HepG2 (cell line): ENCODE data around the gene FBXO48. TPM values are rescaled to one million over a fixed set of nuclear protein-coding genes. Genes with fewer than 3 reads are reported as not detected.

Source experiments
- ATAC-seq: fragments of 200-7000 bp; cut with Tn5 transposase; 3 replicates; pipeline ENCODE4 v1.9.1; 2020; ENCODE audit warnings: mild to moderate bottlenecking, moderate library complexity
- BruUV-seq: library from RNA; stranded (reverse); fragments of 400-500 nt; replicated peaks from 2 replicates; lab custom pipeline; 2021; lab: Mats Ljungman, UMichigan
- CTCF ChIA-PET: fragments of 300-600 bp; formaldehyde crosslinking; extraction: SDS; loops from one replicate; lab custom pipeline; 2021; ENCODE audit warnings: low total read pairs, inconsistent platforms, low intra/inter-chr PET ratio; lab: Yijun Ruan, JAX
- POLR2A ChIA-PET: fragments of 350-600 bp; sonication (Branson Sonifier 250); formaldehyde crosslinking; loops from one replicate; lab custom pipeline; 2020; ENCODE audit warnings: antibody characterized with exemption, inconsistent platforms; lab: Yijun Ruan, JAX
- DNase-seq: peaks from one replicate; pipeline ENCODE4 v3.0.0-alpha.2; 2015; ENCODE audit warnings: low spot score
- FAIRE-seq: peaks from 3 replicates; lab custom pipeline; 2011; peaks lifted over from hg19 to GRCh38; lab: Jason Lieb, UNC
- H2AFZ ChIP-seq: one replicate; pipeline ENCODE4 v1.6.1; 2011; ENCODE audit warnings: low read length, inconsistent platforms
- H3K27ac ChIP-seq: fragments of 300-600 bp; 3 replicates; pipeline ENCODE4 v1.8.0; 2011; ENCODE audit warnings: mixed run types, mild to moderate bottlenecking, mixed read lengths, low read length, inconsistent platforms; ENCODE audit not compliant: insufficient read depth; ENCODE audit errors: extremely low read length
- H3K27me3 ChIP-seq, 2 experiments: fragments of 200-600 bp in 1 of 2; 2 replicates in 1 of 2; 3 replicates in 1 of 2; pipeline versions ENCODE4 v1.6.0 to v1.8.0; 2011; ENCODE audit warnings: low read length in 2 of 2, mild to moderate bottlenecking in 2 of 2, moderate library complexity in 2 of 2, inconsistent platforms in 1 of 2; ENCODE audit not compliant: insufficient read depth in 2 of 2, control insufficient read depth in 1 of 2
- H3K36me3 ChIP-seq, 2 experiments: fragments of 200-600 bp in 1 of 2; replicated peaks in 1 of 2; 2 replicates in 1 of 2; 3 replicates in 1 of 2; pipeline versions ENCODE4 v1.5.1 to v1.8.0; 2011; ENCODE audit warnings: low read length in 2 of 2, inconsistent platforms in 1 of 2; ENCODE audit not compliant: insufficient read depth in 2 of 2, control insufficient read depth in 1 of 2
- H3K4me1 ChIP-seq: 2 replicates; pipeline ENCODE4 v1.5.1; 2012; ENCODE audit warnings: low read length, inconsistent platforms; ENCODE audit not compliant: insufficient read depth
- H3K4me2 ChIP-seq: 2 replicates; pipeline ENCODE4 v1.6.0; 2011; ENCODE audit warnings: low read depth, low read length, inconsistent platforms
- H3K4me3 ChIP-seq, 3 experiments: fragments of 200-600 bp in 1 of 3; sonication (generic), shearing (Covaris generic) in 1 of 3; replicated peaks in 1 of 3; 2 replicates each; pipeline ENCODE4 v1.5.1; 2011 to 2016; ENCODE audit warnings: low read length in 3 of 3, inconsistent platforms in 2 of 3, low read depth in 2 of 3, mild to moderate bottlenecking in 2 of 3, control low read depth in 1 of 3, mixed read lengths in 1 of 3; ENCODE audit not compliant: insufficient read depth in 1 of 3
- H3K79me2 ChIP-seq: one replicate; pipeline ENCODE4 v1.6.1; 2011; ENCODE audit warnings: low read length, inconsistent platforms; ENCODE audit not compliant: insufficient read depth
- H3K9ac ChIP-seq: 2 replicates; pipeline ENCODE4 v1.6.0; 2011; ENCODE audit warnings: mild to moderate bottlenecking, low read depth, low read length, inconsistent platforms; ENCODE audit not compliant: insufficient read depth
- H3K9me3 ChIP-seq: 2 replicates; pipeline ENCODE4 v1.5.1; 2012; ENCODE audit warnings: mild to moderate bottlenecking, low read length
- H4K20me1 ChIP-seq: 2 replicates; pipeline ENCODE4 v1.6.0; 2011; ENCODE audit warnings: inconsistent platforms, mild to moderate bottlenecking, low read length, moderate library complexity; ENCODE audit not compliant: insufficient read depth
- GPN1 ChIP-seq: sonication (generic); formaldehyde crosslinking; IDR thresholded peaks from 2 replicates; pipeline ENCODE4 v1.5.1; 2020; ENCODE audit warnings: missing genetic modification reagents, borderline replicate concordance
- HOXD1 ChIP-seq: sonication (generic); formaldehyde crosslinking; IDR thresholded peaks from 2 replicates; pipeline ENCODE4 v1.5.0; 2020; ENCODE audit warnings: missing genetic modification reagents
- STAT5B ChIP-seq: sonication (generic); formaldehyde crosslinking; IDR thresholded peaks from 2 replicates; pipeline ENCODE4 v1.4.0; 2020; ENCODE audit warnings: missing genetic modification reagents
- ZNF230 ChIP-seq: sonication (generic); formaldehyde crosslinking; IDR thresholded peaks from 2 replicates; pipeline ENCODE4 v1.4.0; 2020; ENCODE audit warnings: mild to moderate bottlenecking, missing genetic modification reagents
- ZNF274 ChIP-seq: sonication (generic); formaldehyde crosslinking; IDR thresholded peaks from 2 replicates; pipeline ENCODE4 v1.5.1; 2020; ENCODE audit warnings: mild to moderate bottlenecking, missing genetic modification reagents
- ZNF547 ChIP-seq: sonication (generic); formaldehyde crosslinking; IDR thresholded peaks from 2 replicates; pipeline ENCODE4 v1.5.1; 2020; ENCODE audit warnings: mild to moderate bottlenecking, missing genetic modification reagents
- ZNF687 ChIP-seq: sonication (generic); formaldehyde crosslinking; IDR thresholded peaks from 2 replicates; pipeline ENCODE4 v1.5.1; 2020; ENCODE audit warnings: mild to moderate bottlenecking, missing genetic modification reagents, moderate library complexity
- WGBS: methylation state at CpG from one replicate; pipeline ENCODE4 v1.1.6; 2017; ENCODE audit warnings: low lambda C conversion rate; 5-methylcytosine and 5-hydroxymethylcytosine counted together
- in situ Hi-C: cut with HindIII; loops from 2 replicates; pipeline ENCODE4 v1.10.0; 2017; ENCODE audit warnings: low pct_unique_long_range_greater_than_20kb; ENCODE audit not compliant: extremely low pct_ligation_motif_present
- intact Hi-C: fragments of 100-400 bp; cut with micrococcal nuclease; formaldehyde crosslinking; loops from one replicate; pipeline ENCODE4 v1.10.0; 2022; ENCODE audit not compliant: unreplicated experiment
- polyA plus RNA-seq, 8 experiments: library from polyadenylated mRNA; depleted of rRNA in 3 of 8; stranded (reverse) in 7 of 8; unstranded in 1 of 8; fragments of >200 nt; fragmentation: Illumina TruSeq in 4 of 8; extraction: Trizol in 4 of 8; gene quantifications; 2 replicates each; pipeline versions ENCODE4 v1.2.1 to v1.2.3, GENCODE V29; 2011 to 2016; ENCODE audit warnings: low read depth in 4 of 8, missing spikeins in 1 of 8, mixed read lengths in 1 of 8; ENCODE audit not compliant: insufficient read depth in 1 of 8
- total RNA-seq, 5 experiments: library from RNA; depleted of rRNA; stranded (reverse); fragments of >200 nt; fragmentation: Illumina TruSeq; extraction: Trizol; gene quantifications; 2 replicates each; pipeline ENCODE4 v1.2.3, GENCODE V29; 2016; ENCODE audit warnings: low read depth in 1 of 5

The FBXO48 gene
- total and polyA plus RNA-seq, 2 of the 13 experiments (the other 11 are each of a cell fraction or from before 2014, with no cell fraction given) = 0.42 to 1.1 TPM

GRCh38 chr2:68434981-68435380 lies 32.1 kb downstream of the FBXO48 start:
- H3K4me1 ChIP-seq = no peaks in the 10 kb centered on the region
- no peaks in the 10 kb centered on the region for H3K36me3 ChIP-seq
- H3K4me3 ChIP-seq = no peak overlapping the region
- ChIA-PET CTCF (no interaction called here), POLR2A (no interaction called here)
- no peak for FAIRE-seq
- H3K79me2 ChIP-seq = no peaks in the 10 kb centered on the region
- H3K9ac ChIP-seq = no peak overlapping the region
- H3K4me2 ChIP-seq = no peak overlapping the region
- BruUV-seq = no TSS peak
- no peak overlapping the region for H3K27ac ChIP-seq
- no peak overlapping the region for H2AFZ ChIP-seq
- no peaks in the 10 kb centered on the region for H4K20me1 ChIP-seq
- TF ChIP-seq HOXD1 (CRISPR knock-in tag) (no peak), STAT5B (CRISPR knock-in tag) (no peak), ZNF547 (CRISPR knock-in tag) (no peak), GPN1 (no peak)
- DNase-seq = no peak
- H3K27me3 ChIP-seq = peaks cover 0 to 7% of the 10 kb centered on the region in 2 experiments; a peak in 2 of 5 replicates
- in situ Hi-C loops (no loop called here), intact Hi-C loops (no loop called here)
- H3K9me3 ChIP-seq = no peaks in the 10 kb centered on the region
- no peak for ATAC-seq

- Histone ChIP-seq H3K9me3 (no peaks in the 10 kb centered on the region), H3K27ac (no peak overlapping the region), H3K27me3 (no peaks in the 10 kb centered on the region; a peak in 1 of 5 replicates), H3K4me2 (no peak overlapping the region), H3K36me3 (no peaks in the 10 kb centered on the region), H3K4me3 (no peak overlapping the region), H3K4me1 (no peaks in the 10 kb centered on the region), H3K79me2 (no peaks in the 10 kb centered on the region), H4K20me1 (no peaks in the 10 kb centered on the region), H2AFZ (no peak overlapping the region), H3K9ac (no peak overlapping the region)
- in situ Hi-C loops = no loop called here
- intact Hi-C loops = no loop called here
- WGBS = 8% methylated on average over 9 of the region's 14 CpGs
- CTCF ChIA-PET = no interaction called here
- ATAC-seq (peak; percentile 30; the same call in 1 of the 3 replicates), DNase-seq (no peak), FAIRE-seq (no peak)
- POLR2A ChIA-PET = no interaction called here
- no TSS peak for BruUV-seq
- TF ChIP-seq ZNF687 (CRISPR knock-in tag) (peak; percentile 17; the same call in 1 of the 2 replicates), ZNF230 (CRISPR knock-in tag) (no peak), ZNF274 (0 out of 2 replicates have a peak, but pooled peaks have one; percentile 21)
These were observed 34.1 kb downstream of the FBXO48 start for GRCh38 chr2:68432696-68433658.
